Measurements from ENCODE around the gene PRC1.
"Not testable (repeated sequence)": the region's sequence is repeated elsewhere in the genome, so short reads cannot be mapped to it uniquely, and the experiment has no call there.

PRC1 gene

GRCh38 chr15:90994417-90995311 lies at the start of gene PRC1:
TSS of gene PRC1 (minus strand) at chr15:90994535. CDS start at chr15:90994417, 118 bp downstream.
- DNase-seq (ENCODE audit: low spot score): peak; percentile 99

DNA sequence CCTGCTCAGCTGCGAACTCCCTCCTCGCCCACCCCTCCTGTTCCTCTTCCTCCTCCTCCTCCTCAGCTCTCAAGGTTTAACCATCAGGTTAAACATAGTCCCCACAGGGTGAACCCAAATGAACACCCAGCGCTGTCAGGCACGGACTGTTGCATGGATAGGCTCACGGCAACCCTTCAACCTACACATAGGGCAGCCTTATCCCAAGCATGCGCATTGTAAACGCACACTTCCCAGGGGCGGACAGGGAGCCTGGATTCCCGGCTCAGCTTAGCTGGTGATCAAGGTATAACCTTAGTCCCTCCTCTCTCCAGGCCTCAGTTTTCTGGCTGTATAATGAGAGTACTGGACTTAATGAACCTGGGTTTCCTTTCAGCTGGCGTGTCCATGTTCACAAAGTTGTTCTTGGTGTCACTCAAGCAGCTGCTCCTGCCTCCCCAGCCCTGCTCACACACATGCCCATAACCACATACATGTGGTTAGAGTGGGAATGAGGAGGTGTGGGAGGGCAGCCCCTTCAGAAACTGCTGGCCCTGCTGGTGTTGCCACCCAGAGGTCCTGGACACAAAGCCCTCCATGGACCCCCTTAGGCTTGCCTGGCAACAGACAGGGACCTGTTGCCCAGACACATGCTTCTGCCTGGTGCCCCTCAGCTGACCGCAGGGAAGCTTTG lies 49.0 kb upstream of the PRC1 start:
- DNase-seq (ENCODE audit: low spot score): no peak

DNA sequence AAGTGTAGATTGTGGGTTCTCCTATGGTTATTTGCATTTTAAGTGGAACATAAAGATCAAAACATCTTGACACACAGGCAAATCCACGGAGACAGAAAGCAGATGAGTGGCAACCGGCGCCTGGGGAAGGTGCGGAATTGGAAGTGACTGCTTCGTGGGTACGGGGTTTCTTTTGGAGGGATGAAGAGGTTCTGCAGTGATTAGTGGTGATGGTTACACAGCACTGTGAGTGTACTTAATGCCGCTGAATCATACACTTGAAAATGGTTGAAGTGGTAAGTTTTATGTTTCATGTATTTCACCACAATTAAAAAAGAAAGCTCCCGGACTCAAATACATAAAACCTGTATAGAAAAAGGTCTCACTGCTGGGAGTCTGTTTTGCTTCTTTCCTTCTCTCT lies 46.5 kb upstream of the PRC1 start:
- no peak for DNase-seq (ENCODE audit: low spot score)

DNA sequence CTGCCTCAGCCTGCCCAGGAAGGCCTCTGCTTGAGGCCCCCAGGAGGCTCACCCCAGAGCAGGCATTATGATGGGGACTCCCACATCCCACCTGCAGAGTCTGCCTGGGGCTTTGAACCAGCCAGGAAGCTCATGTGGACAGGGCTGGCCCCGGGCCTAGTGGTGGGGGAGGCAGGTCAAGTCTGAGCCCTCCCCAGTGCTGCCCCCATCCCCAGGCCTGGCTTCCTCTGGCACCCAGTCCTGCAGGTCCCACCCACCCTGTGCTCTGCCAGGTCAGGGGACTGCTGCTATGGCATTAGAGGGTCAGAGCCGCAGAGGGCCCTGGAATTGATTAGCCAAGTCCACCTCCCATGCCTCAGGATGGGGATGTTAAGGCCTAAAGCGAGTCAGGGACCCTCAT lies 45.7 kb upstream of the PRC1 start:
- DNase-seq (ENCODE audit: low spot score): no peak

DNA sequence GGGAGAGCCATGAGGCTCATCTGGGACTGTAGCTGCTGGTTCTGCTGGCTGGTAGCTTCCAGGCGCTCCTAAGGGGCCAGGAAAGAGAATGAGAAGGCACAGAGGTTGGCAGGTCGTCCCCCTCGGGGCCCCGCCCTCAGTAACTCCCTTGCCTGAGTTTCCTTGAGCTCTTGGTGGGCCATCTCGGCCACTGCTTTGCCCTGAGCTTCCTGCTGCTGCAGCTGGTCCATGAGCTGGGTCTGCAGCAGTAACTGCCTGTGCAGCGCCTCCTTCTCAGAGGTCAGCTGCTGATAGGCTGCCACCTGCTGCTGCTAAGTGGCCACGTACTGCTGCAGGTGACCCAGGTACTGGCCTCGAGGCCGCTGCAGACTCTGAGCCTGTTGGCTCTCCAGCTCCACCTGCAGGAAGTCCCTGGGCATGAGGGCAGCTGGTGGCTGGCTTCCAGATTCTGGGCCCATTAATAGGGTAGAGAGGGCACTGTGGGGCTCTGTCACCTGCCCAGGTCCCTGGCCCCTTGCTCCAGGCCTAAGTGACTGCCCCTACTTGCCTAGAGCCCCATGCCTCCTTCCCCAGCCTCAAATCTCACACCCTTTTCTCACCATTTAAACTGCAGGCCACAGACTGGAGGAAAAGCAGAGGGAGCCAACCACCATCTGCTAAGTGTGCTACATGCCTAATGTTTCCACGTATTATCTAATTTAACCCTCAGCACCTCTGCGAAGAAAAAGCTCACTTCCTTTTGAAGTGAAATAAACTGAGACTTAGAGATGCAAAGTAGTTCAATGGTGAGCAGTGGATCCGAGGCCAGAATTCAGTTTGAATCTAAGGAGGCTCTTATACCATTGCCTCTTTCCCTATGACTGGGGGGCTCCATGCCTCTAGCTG lies 38.8 kb upstream of the PRC1 start:
- DNase-seq (ENCODE audit: low spot score): peak; percentile 79

DNA sequence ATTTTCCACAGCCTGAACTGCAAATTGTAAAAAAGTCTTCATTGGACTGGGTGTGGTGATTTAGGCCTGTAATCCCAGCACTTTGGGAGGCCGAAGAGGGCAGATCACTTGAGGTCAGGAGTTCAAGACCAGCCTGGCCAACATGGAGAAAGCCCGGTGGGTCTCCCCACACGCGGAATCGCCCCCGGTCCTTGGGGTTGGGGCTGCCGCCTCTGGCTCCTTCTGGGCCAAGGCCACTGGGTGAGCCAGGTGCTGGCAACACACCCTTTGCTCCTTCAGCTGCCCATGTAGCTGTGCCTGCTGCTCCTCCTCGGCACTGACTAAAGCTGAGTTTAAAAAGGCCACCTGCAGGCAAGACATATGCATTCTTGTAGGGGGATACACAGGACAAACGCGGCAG lies 37.5 kb upstream of the PRC1 start:
- no peak for DNase-seq (ENCODE audit: low spot score)

- DNase-seq (ENCODE audit: low spot score): no peak
These were observed 33.3 kb upstream of the PRC1 start for GRCh38 chr15:91027677-91028076.

- DNase-seq (ENCODE audit: low spot score): no peak
These were observed 29.4 kb upstream of the PRC1 start for GRCh38 chr15:91023720-91024119.

GRCh38 chr15:91022832-91023129 lies 28.4 kb upstream of the PRC1 start:
- DNase-seq (ENCODE audit: low spot score): no peak

GRCh38 chr15:91022075-91022831 lies 27.9 kb upstream of the PRC1 start, which contains the start of gene VPS33B:
TSS of gene VPS33B (minus strand) at chr15:91022594. CDS start at chr15:91022249, 345 bp downstream.
- DNase-seq (ENCODE audit: low spot score): peak; percentile 76

GRCh38 chr15:91021516-91022074 lies 27.3 kb upstream of the PRC1 start:
- DNase-seq (ENCODE audit: low spot score): no peak

DNA sequence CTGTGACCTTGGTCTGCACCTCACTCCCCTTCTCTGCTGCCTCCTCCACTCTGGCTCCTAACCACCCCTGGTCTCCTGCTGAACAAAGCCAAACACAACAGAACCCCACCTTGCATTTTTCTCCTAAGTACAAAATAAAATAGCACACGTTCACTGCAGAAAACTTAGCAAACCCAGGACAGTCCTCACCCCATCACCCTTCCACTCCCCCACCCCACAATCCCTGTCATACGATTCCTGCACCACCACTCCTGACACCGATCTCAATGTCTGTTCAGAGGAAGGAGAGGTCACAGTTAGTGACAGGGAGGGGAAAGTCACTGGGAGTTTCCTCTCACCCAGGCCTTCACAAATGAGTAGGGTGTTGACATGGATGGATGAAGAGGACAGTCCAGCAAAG lies 23.8 kb upstream of the PRC1 start:
- DNase-seq (ENCODE audit: low spot score): no peak

DNA sequence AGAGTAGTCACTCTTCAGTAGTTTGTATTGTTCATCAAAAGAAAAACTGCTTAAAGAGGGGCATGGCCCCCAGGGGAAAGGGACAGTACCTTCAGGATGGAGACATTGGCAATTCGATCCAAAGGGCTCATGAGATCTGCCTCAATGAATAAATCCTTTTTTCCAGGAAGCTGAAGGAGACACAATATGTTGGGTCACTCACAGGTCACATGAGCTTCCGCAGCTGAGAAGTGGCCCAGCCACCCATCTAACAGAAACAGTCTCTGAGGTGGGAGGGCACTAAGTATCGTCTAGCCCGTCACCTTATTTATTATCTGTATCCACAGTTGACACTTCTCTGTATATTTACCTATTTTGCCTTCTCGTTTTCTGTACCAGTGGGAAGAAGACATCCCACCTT lies 23.4 kb upstream of the PRC1 start:
- DNase-seq (ENCODE audit: low spot score): no peak

DNA sequence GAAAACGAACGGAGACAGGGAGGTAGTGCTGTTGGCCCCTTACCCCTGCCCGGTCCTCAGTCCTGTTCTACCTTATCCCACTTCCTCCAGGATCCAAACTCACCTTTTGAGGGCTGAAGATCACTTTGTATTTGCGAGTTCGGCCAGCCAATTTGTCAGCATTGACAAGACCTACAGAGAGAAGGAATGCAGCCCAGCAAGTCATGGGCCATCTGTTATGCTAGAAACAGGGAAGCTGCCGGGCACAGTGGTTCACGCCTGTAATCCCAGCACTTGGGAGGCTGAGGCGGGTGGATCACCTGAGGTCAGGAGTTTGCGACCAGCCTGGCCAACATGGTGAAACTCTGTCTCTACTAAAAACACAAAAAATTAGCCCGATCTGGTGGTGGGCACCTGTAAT lies 19.4 kb upstream of the PRC1 start:
- not testable (repeated sequence) for DNase-seq (ENCODE audit: low spot score)

GRCh38 chr15:91007266-91007665 lies 12.9 kb upstream of the PRC1 start:
- no peak for DNase-seq (ENCODE audit: low spot score)

DNA sequence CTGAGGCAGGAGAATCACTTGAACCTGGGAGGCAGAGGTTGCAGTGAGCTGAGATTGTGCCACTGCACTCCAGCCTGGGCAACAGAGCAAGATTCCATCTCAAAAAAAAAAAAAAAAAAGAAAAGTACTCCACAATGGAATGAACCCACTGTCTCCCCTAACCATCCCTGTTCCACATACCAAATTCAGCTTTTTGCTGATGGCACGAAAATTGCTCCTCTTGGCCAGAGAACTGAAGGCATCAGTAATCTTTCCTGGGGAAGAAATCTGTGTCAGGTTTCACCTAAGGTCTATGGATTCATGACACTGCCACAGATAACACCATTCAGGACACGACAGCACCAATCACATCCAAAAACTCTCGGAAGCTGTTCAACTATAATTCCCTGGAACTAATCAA lies 6.9 kb upstream of the PRC1 start:
- no peak for DNase-seq (ENCODE audit: low spot score)

DNA sequence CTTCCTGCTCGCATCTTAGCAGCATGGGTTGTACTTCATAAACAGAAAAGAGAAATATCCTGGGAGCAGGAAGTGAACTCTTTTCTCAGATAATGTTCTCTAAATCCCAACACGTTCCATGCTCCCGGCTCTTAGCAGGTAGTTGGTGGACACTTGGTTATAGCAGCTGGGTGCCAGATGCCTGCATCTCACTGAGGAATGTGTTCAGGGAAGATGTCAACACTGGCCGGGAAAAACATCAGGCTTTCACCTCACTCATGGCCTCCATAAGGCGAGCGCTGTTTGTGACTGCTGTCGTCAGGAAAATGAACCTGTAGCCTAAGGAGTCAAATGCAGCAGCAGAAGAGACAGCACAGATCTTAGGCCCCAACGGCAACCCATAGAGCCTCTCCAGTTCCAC lies 4.4 kb upstream of the PRC1 start:
- DNase-seq (ENCODE audit: low spot score): no peak

DNA sequence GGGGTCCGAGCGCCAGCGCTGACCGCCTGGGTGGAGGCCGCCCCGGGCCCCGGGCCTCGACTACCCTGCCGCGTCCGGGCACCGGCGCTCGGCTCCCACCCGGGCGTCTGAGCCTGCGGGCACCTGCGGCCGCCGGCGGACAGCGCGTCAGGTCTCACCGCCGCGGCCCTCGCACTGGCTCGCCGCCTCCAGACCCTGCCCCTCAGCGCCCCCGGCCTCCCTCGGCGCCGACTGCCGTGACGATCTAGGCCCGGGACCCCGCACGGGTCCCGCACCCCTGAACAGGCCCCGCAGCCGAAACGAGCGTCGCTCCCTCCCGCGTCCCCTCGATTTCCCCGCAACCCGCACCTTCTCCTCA lies 297 bp downstream of the PRC1 start:
- DNase-seq (ENCODE audit: low spot score): no peak

- peak; percentile 44 for DNase-seq (ENCODE audit: low spot score)
These were observed 2.6 kb downstream of the PRC1 start for GRCh38 chr15:90991587-90992285.

DNA sequence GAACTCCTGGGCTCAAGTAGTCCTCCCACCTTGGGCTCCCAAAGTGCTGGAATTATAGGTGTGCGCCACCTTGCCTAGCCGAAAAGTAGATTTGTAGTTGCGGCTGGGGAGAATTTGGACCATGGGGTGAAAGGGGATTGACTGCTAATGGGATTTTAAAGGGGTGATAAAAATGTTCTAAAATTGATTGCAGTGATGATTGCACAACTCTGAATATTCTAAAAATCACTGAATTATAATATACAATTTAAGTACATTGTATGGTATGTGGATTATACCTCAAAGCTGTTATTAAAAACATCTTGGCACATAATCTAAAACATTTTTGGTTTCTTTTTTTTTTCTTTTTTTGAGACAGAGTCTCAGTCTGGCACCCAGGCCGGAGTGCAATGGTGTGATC lies 3.9 kb downstream of the PRC1 start:
- DNase-seq (ENCODE audit: low spot score): no peak
